Activated CD8-positive, alpha-beta memory T cell treated with anti-CD3 and anti-CD28 coated beads for 36 hours (primary cell): ENCODE results near the gene B3GNT7. TPM values are rescaled to one million over a fixed set of nuclear protein-coding genes. Genes with fewer than 3 reads are reported as not detected.
"Not testable (repeated sequence)": the region's sequence is repeated elsewhere in the genome, so short reads cannot be mapped to it uniquely, and the experiment has no call there.

ENCODE experiments used
- CTCF ChIA-PET: fragments of 350-600 bp; sonication (Branson Sonifier 250); formaldehyde crosslinking; loops from one replicate; lab custom pipeline; 2021; ENCODE audit warnings: antibody characterized with exemption; lab: Charles Lee
- POLR2A ChIA-PET: fragments of 350-600 bp; sonication (Branson Sonifier 250); formaldehyde crosslinking; loops from one replicate; lab custom pipeline; 2021; ENCODE audit warnings: antibody characterized with exemption; lab: Charles Lee
- total RNA-seq, 2 experiments: library from RNA; stranded (reverse); gene quantifications; one replicate each; pipeline ENCODE4 v1.2.3, GENCODE V29; 2021

Gene B3GNT7
- total RNA-seq, 2 experiments from 2014 or later, result 0.25 to 0.27 TPM

GRCh38 chr2:231362555-231363184, 32.8 kb upstream of the B3GNT7 start:
- CTCF ChIA-PET, result interaction anchor here (0.8 kb wide), 1 partner anchor 52 kb away, joined by 4 read pairs; no protein-coding TSS in a partner anchor
- POLR2A ChIA-PET, result no interaction called here

GRCh38 chr2:231364061-231364460, 31.4 kb upstream of the B3GNT7 start:
- ChIA-PET POLR2A (no interaction called here), CTCF (no interaction called here)

GRCh38 chr2:231364961-231365810, 30.3 kb upstream of the B3GNT7 start:
- ChIA-PET CTCF (no interaction called here), POLR2A (no interaction called here)

DNA sequence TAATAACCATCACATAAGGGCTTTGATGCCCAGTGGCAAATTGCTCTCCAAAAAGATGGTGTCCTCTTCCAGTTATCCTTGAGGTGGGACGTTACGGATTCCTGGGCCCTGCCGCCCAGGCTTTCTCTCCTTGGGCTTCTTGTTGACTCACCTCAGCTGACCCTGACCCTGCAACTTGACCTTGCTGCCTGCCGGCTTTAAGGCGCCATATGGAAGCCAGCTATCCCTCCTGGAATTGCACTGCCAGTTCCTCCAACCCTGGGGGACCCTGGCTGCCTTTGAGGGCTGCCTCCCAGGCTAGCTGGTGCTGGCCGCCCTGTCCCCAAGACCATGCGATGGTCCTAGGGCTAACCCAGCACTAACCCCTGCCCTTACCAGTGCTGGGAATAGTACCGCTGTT, 28.3 kb upstream of the B3GNT7 start:
- CTCF ChIA-PET, result no interaction called here
- POLR2A ChIA-PET, result no interaction called here

DNA sequence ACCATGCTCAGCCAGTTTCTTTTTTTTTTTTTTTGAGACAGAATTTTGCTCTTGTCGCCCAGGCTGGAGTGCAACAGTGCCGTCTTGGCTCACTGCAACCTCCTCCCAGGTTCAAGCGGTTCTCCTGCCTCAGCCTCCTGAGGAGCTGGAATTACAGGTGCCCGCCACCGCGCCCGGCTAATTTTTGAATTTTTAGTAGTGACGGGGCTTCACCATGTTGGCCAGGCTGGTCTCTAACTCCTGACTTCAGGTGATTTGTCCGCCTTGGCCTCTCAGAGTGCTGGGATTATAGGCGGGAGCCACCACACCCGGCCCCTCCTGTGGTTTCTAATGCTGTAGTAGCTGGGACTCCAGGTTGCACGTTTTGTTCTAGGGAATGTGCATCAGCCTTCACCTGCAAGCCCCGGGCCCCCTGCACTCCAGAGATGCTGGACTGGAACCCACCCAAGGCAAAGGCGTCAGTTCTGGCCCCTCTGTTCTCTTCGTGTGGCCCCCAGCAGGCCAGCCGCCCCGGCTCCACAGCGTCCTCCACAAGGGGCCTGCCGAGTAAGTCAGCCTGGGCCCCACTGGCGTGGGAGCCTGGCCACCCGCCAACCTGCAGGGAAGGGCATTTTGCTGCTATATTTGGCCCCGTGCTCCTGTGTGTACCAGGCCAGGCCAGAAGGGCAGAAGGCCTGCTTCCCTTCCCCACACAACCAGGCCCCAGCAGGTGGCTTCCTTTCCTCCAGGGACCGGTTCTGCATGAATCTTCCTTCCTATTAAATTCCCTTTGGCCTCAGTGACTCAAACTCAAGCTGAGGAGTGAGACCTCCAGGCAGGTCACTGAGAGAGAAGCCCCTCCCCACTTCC, 25.7 kb upstream of the B3GNT7 start:
- CTCF ChIA-PET, result interaction anchor here (0.8 kb wide), 1 partner anchor 127 kb away, joined by 3 read pairs; no protein-coding TSS in a partner anchor
- POLR2A ChIA-PET, result no interaction called here

DNA sequence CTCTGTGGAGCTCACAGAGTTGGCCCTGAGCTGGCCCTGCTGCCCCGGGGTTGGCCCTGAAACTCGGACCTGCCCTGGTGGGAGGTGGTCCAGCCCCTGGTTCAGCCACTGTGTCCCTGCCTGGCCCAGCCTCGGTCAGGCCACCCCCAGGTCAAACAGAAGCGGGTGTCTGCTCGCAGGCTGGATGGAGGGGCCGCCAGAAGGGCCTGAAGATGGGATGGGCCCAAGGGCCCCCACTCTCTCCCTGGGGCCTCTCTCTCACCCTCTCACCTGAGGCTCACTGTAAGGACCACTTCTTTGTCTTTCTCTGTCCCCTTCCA, 25.1 kb upstream of the B3GNT7 start:
- POLR2A ChIA-PET, result no interaction called here
- CTCF ChIA-PET, result no interaction called here

DNA sequence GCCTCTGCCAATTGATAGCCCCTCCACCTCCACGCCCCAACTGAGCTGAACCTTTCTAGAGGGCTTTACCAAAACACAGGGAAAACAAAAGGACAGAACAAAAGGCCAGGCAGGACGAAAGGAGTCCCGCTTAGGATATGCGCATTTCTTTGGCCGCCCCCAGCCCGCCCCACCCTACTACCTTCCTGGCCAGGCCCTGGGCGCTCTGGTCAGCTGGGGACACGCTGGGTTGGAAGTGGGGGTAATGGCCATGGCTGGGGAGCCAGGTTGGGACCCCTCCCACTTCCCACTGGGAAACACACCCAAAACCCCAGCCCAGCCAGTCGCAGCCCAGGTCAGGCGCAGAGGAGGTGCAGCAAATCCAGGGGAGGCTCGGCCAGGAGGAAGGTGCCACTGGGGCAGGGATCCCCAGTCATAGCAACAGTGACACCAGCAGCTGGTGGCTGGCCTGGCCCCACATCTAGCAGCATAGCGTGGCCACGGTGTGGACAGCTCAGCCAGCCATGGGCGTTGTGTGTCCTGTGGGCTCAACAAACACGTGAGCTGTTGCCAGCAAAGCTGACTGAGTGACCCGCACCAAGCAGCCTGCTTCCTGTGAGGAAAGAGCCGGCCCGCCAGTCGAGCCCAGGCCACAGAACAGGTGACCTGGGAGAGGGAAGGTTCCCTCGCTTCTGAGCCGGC, 24.6 kb upstream of the B3GNT7 start:
- CTCF ChIA-PET, result no interaction called here
- POLR2A ChIA-PET, result no interaction called here

DNA sequence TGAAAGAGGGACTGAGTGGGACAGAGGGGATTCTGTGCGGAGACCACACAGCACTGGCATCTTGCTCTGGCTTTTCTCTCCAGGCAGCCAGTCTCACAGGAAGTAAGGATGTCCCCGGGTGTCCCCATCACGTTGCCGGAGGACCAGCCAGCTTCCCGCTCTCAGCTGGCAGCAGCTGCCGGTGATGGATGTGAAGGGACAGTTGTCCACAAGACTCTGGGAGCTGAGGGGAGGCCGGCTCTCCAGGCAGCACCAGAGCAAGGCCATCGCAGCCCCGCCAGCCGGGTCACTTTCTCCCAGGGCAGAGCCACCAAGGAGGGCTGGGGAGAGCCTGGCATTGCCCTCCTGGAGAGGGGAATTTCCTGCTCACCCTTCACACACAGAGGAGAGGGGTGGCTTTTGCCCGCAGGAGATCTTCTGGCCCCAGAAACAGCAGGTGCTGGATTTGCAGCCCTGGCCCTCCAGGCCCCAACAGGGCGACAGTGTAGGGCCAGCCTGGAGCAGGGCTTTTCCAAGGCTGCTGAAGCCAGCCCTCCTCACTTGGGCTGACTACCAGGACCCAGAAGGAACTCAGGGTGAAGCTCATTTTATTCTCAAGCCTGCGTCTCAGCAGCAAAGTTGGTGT, 24.0 kb upstream of the B3GNT7 start:
- CTCF ChIA-PET, result no interaction called here
- POLR2A ChIA-PET, result no interaction called here

- ChIA-PET CTCF (no interaction called here), POLR2A (no interaction called here)
Measured at GRCh38 chr2:231372326-231372725, 23.2 kb upstream of the B3GNT7 start.

DNA sequence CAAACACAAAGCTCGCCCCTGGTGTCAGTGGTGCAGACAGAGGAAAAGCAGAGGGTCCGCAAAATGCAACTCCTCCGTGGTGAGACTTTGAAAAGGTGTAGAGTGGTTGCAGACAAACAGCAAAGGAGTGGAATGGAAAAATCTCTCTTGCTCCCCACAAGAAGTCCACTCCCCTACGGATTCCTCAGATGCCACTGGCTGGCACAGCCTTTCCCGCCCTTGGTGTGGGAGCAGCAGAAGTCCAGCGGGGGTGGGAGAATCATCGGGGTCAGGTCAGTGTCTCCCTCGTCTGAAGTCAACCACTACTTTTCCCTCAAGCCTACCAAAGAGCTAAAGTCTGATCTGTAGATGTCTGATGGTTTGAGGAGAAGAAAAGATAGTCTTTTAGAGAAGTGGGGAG, 22.3 kb upstream of the B3GNT7 start:
- CTCF ChIA-PET, result no interaction called here

GRCh38 chr2:231373786-231374349, 21.6 kb upstream of the B3GNT7 start:
- ChIA-PET CTCF (no interaction called here), POLR2A (no interaction called here)

More for the DNA sequence above, 22.3 kb upstream of the B3GNT7 start:
- POLR2A ChIA-PET, result no interaction called here

GRCh38 chr2:231374771-231375170, 20.7 kb upstream of the B3GNT7 start:
- CTCF ChIA-PET, result no interaction called here
- POLR2A ChIA-PET, result no interaction called here

DNA sequence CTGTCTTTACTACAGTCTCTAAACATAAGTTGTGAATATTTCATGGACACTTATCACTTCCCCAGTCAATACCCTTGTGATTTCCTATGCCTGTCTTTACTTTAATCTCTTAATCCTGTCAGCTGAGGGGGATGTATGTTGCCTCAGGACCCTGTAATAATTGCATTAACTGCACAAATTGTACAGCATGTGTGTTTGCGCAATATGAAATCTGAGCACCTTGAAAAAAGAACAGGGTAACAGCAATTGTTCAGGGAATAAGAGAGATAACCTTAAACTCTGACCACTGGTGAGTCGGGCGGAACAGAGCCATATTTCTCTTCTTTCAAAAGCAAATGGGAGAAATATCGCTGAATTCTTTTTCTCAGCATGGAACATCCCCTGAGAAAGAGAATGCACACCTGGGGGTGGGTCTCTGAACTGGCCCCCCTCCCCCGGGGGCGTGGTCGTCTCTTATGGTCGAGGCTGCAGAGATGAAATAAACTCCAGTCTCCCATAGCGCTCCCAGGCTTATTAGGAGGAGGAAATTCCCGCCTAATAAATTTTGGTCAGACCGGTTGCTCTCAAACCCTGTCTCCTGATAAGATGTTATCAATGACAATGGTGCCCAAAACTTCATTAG, 19.4 kb upstream of the B3GNT7 start:
- POLR2A ChIA-PET, CTCF ChIA-PET: not testable (repeated sequence)

DNA sequence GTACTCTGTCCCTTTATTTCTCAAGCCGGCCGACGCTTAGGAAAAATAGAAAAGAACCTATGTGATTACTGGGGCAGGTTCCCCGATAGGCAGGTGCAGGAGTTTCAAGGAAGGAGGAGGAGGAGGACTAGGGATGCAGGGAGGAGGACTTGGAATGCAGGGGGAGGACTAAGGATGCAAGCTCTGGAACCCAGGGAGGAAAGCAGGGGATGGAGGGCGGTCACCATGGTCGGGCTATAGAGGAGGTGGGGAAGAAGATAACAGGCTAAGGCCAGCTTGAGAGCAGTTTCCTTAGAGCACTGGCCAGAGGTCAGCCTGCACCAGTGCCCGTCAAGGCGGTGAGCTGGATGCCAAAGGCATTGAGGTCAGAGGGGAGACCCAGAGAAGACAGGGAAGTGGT, 18.7 kb upstream of the B3GNT7 start:
- CTCF ChIA-PET, result interaction anchor here (1.5 kb wide), 1 partner anchor 14 kb away, joined by 3 read pairs; no protein-coding TSS in a partner anchor
- POLR2A ChIA-PET, result no interaction called here

GRCh38 chr2:231378026-231378722, 17.3 kb upstream of the B3GNT7 start:
- ChIA-PET CTCF (interaction anchor here (1.5 kb wide), 1 partner anchor 12 kb away, joined by 3 read pairs; no protein-coding TSS in a partner anchor), POLR2A (no interaction called here)

- ChIA-PET POLR2A (no interaction called here), CTCF (no interaction called here)
Measured at GRCh38 chr2:231379266-231380215, 16.0 kb upstream of the B3GNT7 start.

DNA sequence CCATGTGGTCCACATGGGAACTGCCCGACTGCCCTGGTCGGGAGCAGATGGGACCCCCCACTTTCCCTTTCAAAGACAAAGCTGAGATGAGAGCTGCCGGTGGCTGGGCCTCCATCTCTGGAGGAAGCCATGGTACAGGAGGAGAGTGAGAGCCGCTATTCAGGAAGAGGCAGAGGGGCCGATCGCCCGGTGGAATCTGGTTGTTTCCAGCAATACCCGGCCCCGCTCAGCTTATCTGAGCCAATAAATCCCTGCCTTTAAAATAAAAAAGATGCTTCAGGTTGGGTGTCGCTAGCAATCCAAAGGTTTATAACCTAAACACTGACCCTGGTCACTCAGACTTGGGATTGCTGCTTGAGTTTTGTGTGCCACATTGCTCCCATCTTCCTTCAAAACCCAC, 15.2 kb upstream of the B3GNT7 start:
- CTCF ChIA-PET, result no interaction called here
- POLR2A ChIA-PET, result no interaction called here
